Measurements from ENCODE around the gene FAM47C.
"Not testable (repeated sequence)": the region's sequence is repeated elsewhere in the genome, so short reads cannot be mapped to it uniquely, and the experiment has no call there.

Gene FAM47C

DNA sequence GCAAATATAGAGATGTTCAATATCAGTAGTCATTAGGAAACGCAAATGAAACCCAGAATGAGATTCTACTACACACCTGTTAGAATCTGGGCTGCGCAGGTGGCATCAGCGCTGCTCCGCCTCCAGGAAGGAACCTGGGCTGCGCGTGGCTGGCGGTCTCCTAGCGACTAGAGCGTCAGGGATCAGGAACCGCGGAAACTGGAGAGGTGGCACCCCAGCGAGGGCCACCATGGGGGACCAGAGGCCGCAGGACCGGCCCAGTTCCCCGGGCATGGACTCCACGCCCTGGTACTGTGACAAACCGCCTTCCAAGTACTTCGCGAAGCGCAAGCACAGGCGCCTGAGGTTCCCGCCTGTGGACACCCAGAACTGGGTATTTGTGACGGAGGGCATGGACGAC is at the start of gene FAM47C:
Gene FAM47C, plus strand, starts transcription at position 185 of the 400 bp plus-strand sequence. Its CDS starts 45 bp downstream, at position 230.
- DNase-seq (ENCODE audit: low spot score), result not testable (repeated sequence)

DNA sequence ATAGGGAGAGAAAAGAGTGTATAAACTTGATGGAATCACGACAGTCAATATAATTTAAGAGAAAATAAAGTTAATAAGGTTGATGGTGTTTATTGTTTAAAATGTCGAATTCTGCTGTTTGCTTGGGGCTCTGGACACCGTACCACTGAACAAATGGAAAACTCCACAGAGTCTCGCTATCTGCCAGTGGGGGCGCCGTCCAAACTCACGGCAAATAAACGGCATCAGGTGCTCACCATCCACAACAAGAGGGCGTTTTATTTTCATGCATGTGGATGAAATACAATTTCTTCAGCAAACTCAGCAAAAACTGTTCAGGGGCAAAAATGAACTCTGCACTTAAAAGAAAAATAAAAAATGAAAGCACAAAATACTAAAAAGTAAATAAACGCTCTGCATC is 46.6 kb upstream of the FAM47C start:
- no peak for DNase-seq (ENCODE audit: low spot score)

DNA sequence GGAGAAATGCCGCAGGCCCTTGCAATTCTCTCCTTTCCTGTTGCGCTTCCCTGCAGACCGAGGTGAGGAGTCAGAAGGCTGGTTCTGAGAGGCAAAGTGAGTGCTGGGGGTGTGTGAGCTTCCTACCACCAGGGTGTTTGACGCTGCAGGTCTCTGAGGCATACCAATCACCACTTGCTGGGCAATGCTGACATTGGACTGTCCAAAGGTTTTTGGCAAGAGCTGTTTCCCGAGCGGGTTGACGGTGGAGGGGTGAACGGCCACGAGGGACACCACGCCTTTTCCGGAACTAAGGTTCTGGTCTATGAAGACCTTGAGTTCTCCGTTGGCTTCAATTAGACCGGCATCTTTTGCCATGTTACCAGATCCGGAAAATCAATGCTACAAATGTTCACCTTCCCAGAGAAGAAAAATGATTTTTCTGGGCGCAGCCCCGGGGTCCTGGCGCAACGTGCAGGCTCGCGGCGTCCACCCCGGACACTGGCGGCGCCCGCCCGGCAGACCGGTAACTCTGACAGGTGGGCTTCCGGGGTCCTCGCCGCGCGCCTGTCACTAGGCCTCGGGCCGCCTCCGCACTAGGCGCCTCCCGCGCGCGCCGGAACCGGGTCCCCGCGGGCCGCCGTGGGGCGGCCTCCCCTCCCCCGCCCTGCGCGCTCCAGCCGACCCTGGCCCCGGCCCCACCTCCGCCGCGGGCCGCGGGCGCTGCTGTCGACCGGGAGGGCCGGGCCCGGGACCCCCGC is 44.9 kb upstream of the FAM47C start:
- DNase-seq (ENCODE audit: low spot score), result no peak

DNA sequence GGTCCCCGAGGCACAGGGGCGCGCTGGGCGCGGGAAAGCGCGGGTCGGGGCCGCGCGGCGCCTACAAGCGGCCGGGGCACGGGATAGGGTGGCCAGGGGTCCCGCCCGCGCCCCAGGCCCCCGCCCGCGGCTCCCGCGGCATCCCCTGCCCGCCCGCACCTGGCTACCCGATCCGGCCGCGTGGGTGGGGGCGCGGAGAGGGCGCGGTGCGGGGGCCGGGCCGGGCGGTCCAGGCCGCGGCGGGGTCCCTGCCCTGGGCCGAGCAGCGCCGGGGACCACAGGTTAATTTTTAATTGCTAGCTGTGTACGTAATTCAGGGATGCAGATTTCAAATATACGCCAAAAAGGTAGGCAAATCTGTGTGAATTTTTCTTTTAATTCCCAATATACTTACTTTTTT is 44.3 kb upstream of the FAM47C start:
- DNase-seq (ENCODE audit: low spot score), result no peak

DNA sequence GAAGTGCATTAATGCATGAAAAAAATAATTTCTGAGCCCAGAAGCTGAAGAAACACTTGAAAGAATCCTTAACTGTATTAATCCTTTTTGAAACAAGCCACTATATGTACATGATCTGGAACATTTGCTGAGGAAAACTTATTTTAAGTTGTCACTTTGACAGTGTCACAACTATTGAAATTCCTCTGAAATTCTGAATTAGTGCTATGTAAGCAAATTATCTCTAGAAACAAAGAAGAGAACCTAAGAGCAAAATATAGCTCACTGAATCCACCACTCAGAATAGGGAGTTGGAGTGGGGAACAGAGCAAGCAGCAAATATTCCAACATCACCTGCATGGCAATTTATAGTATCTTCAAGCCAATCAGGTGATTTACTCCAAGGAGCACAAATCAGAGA is 34.6 kb upstream of the FAM47C start:
- no peak for DNase-seq (ENCODE audit: low spot score)

DNA sequence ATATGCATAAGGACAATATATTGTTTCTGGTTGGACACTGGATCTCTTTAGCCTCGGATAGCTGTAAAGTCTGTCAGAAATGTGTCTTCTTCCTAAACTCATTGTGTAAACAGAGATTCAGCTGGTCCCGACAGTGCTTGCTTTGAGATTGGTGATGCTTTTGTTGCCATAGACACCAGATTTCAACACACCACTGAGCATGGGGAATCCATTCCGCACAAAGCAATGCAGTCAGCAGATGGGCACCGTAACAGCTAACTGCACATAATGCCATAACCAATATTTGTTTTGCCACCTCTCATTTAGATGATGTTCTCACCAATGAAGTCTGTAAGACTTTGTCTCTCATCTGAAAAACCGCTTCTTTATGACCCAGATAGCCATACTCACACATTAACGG is 33.3 kb upstream of the FAM47C start:
- DNase-seq (ENCODE audit: low spot score), result no peak

DNA sequence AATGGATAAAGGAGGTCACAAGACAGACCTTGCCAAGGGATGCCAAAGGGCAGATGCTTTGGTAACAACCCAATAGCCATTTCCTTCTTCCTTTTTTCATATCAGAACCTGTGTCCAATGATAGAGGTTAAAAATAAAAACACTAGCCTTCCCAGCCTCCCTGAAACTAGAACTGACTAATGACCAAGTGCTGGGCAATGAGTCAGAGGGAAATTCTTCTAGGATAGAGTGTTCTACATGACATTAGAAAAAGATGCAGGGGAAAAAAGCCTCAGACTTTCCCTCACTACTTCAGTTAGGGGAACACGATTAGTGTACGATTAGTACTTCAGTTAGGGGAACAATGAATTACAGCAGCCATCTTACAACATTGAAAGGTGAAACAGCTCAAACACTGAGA is 29.3 kb upstream of the FAM47C start:
- no peak for DNase-seq (ENCODE audit: low spot score)

DNA sequence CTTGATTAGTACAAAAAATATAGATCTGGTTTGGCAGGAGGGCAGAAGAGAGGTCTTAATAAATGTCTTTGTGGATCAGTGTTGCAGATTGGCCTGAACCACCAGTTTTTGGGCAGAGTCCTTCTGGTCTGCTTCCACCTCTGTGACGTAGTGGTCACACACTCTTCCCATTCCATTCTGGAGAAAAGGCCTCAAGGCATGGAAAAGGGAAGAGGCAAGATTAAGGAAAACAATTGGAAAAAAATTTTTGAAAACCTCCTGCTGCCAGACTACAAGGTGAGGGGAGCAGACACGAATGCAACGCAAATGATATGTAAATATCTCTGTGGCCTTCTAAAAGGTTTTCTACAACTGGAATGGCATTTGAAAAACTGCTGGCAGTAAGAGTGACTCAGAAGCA is 24.3 kb upstream of the FAM47C start:
- DNase-seq (ENCODE audit: low spot score), result no peak

DNA sequence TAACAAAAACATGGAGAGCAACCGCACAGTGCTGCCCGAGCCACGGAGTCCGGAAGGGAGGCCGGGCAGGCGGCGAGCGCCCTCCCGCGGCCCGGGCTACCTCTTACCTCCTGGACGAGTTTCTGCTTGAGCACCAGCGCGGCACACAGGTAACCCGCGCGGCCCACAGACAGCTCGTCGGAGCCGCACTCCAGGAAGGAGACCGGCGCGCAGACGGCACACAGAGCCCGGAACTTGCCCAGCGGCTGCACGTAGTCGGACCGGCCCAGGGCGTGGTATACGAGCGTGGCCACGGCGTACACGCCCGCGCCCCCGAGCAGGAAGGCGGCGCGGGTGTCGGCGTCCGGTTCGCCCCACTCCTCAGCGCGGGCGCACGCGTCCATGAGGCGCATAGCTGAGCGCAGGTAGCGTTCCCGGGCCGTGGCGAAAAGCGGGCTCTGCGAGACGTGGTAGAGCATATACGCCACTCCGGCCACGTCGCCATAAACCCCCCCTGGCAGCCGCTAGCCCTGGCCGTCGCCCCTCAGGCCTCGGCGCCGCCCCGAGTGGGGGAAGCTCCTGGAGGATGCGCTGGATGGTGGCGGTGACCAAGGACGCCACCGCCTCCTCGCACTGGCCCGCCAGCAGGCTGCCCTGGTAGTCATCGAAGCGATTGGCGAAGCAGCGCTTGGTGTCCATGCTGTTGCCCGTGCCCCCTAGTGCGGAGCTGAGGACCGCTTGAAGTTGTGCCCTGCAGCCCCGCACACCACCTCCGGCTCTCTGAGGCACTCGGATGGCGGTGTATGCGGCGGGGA is 22.6 kb upstream of the FAM47C start:
- not testable (repeated sequence) for DNase-seq (ENCODE audit: low spot score)

DNA sequence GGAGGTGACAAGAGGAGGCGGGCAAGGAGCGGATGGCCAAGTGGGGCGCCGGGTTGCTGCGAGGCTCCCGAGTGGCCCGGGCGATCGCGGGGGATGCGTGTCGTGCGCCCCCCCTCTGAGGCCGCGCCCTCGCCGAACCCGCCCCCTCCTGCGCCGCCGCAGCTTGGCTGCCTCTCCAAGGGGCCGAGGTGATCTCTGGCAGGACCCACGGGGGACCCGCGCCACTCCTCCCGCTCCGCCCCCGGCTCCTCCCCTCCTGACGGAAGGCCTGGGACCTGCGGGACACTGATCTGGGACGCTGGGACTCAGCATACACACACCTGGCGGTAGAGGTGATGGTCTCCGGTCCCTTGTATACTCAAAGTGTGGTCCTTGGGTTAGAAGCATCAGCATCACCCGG is 21.9 kb upstream of the FAM47C start:
- no peak for DNase-seq (ENCODE audit: low spot score)

DNA sequence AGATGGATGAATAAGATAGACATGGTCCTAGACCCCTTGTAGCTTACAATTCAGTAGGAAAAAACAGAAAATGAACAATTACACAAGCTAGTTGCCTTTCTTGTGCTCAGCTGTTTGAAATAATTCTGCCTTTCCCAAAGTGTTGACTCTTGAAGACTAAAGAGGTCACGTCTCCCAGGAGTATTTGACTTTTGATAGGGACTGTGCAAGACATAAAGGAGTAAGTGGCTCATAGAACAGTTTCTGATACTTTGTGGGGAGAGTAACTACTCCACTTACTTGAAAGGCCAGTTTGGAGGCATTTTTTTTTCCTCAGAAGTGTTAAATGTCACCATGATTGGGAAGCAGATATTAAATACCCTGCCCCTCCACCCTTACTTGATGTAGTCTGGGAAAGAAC is 21.0 kb upstream of the FAM47C start:
- DNase-seq (ENCODE audit: low spot score), result not testable (repeated sequence)

DNA sequence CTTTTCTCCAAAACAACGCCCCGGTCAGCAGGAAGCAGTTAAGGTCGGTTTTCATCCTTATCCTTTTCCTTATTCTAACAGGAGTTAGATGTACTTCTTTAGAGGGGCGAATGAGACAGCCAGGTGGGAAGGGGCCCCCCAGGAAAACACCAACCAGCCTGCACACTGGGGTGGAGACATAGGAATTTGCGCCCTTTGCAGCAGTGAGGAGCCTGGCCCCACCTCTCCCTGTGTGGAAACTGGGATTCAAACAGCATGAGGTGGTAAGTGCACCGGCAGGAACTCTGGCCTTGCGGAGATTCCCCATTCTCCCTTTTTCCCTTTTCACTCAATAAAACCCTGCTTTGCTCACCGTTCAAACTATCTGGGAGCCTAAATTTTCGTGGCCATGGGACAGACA is 8.0 kb upstream of the FAM47C start:
- DNase-seq (ENCODE audit: low spot score), result no peak

DNA sequence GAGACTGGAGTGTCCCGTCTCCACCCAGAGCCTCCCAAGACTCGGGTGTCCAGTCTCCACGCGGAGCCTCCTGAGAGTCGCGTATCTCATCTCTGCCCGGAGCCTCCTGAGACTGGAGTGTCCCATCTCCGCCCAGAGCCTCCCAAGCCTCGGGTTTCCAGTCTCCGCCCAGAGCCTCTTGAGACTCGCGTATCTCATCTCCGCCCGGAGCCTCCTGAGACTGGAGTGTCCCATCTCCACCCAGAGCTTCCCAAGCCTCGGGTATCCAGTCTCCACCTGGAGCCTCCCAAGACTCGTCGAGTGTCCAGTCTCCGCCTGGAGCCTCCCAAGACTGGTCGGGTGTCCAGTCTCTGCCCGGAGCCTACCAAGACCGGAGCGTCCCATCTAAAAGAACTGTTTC is 2.3 kb downstream of the FAM47C start:
- no peak for DNase-seq (ENCODE audit: low spot score)

DNA sequence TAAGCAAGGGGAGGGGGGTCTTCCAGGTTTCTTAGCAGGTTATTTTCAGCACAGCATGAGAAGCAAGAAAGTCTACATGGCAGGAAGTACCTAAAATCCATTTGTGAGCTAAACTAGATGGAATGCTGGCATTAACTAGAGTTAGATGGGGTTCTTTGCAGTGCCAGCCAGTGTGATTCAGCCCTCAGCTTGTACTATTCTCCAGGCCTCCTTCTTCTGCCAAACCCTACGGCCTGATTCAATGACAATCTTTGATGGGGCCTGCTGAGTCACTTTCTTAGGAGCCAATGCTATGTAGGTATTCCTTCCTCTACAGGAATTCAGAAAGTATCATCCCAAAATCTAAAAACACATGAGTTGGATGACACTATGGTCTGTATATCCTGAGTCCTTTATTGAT is 26.1 kb downstream of the FAM47C start:
- not testable (repeated sequence) for DNase-seq (ENCODE audit: low spot score)

DNA sequence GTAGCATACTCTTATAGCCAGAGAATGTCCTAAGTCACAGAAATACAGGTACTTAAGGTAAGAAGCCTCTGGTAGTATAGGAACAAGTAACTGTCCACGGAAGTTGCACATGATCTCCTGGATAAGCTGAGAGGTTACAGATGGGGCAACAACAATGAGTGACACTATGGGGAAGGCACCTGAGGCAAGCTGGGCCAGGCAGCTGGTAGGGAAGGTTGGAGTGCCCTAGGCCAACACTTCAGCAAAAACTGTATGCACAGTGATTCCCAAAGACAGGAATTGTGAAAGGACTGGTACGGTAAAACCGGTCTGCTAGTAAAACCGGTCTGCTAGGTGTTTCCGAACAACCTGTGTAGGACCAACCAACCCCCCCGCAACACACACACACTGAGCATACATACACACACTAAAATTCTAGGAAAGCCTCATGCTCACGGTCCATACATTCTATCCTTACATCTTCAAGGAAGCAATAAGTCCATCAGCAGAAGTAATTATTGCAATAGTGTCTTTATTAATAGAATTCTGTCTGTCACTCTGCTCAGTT is 28.6 kb downstream of the FAM47C start:
- not testable (repeated sequence) for DNase-seq (ENCODE audit: low spot score)

DNA sequence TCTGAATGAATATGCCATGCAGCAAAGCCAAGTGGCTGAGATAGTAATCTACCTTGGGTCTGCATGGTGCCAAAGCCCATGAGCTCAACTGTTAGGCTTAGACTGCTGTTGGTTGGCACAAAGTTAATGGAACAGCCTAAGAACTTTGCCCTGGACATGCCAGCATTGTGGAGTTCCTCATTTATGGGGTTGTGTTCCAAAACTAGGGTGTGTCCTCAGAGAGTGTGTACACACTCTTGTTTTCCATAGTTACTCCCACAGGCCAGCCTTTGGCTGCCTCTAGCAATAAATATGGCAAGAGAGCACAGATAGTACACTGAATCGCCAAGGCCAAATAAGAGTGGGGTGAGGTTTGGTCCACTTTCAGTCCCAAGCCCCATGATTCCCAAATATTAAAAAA is 30.6 kb downstream of the FAM47C start:
- not testable (repeated sequence) for DNase-seq (ENCODE audit: low spot score)

DNA sequence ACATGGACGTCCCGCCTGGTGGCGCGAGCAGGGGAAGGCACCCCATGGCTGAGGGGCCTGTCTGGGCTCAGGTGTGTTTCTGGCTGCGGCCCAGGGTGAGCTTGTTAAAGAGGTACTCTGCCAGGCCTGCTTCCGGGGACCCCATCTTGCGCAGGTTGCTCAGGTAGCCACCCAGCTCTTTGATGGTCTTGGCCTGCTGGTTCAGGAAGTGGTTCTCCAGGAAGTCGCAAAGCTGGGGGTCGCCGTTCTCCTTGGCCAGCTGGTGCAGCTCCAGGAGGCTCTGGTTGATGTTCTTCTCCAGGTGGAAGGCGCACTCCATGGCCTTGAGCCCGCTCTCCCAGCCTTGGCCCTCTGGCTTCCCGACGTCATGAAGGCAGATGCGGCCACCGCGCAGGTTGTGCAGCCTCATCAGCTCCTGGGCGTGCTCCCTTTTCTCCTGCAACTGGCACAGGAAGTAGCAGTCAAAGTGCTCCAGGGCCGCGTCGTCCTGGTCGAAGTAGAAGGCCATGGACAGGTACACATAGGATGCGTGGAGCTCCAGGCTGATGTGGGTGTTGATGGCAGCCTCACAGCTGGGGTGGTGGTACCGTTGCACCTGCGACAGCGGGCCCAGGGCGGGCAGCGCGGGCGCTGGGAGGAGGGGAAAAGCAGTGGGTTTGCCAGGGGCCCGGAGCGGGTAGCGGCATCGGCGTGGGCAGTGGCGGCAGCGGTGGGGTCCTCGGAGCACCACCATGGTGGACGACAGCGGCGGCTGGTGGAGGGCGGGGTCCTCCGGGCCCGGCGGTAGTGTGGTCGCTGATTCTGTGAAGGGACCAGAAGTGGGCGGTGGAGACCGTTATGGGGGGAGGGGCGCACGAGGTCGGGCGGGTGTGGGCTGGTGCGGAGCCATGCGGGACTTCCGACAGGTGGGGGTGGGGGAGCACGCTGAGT is 35.1 kb downstream of the FAM47C start:
- not testable (repeated sequence) for DNase-seq (ENCODE audit: low spot score)

DNA sequence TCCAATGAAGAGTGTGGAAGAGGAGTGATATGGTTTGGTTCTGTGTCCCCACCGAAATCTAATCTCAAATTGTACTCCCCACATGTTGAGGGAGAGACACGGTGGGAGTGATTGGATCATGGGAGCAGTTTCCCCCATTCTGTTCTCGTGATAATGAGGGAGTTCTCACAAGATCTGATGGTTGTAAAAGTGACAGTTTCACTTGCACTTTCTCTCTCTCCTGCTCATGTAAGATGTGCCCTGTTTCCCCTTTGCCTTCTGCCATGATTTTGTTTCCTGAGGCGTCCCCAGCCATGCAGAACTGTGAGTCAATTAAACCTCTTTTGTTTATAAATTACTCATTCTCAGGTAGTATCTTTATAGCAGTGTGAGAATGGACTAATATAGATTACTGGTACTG is 39.6 kb downstream of the FAM47C start:
- DNase-seq (ENCODE audit: low spot score), result no peak

DNA sequence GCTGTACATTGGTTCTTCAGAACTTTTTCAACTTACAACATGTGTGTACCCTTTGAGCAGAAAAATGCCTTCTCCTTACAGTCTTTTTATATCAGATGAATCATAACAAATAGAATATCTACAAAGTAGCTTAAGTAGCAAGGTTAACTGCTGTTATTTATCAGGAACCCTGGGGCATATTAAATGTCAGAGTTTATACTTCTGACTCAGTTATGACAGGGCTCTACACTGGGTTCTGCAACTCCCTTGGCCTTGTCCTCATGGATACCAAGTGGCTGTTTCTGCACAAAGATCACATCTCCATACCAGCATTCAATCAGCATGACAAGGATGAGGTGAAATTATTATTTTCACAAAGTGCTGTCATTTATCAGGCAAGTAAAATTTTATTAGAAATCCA is 49.4 kb downstream of the FAM47C start:
- not testable (repeated sequence) for DNase-seq (ENCODE audit: low spot score)

DNA sequence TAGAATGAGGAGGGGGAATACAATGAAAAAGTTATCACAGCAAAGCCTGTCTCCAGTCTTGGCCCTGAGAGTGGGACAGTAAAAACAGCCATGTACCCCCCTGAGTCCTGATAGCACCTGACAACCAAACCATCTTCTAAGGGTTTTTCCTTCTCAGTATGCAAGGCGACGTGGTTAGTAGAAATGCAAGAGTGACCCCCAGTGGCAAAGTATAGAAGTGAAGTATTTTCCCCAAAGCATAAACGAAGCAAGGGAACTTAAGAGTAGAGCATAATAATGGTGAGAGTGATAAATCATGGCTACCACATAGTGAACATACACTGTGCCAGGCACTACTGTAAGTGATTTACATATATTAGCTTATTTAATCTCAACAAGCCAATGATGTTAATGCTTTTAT is 52.8 kb downstream of the FAM47C start:
- DNase-seq (ENCODE audit: low spot score), result no peak
